GM10266 (cell line): Measurements from ENCODE around the gene EXOC8.

ENCODE experiments used
- DNase-seq: peaks from one replicate; pipeline ENCODE4 v3.0.0; 2012; ENCODE audit errors: extremely low spot score
- TF ChIP-seq, protein P1 (sequence below): IDR thresholded peaks from 2 replicates; pipeline ENCODE4 v1.5.1; 2012; ENCODE audit warnings: mild to moderate bottlenecking, low read depth; ENCODE audit not compliant: control insufficient read depth, insufficient read depth; ENCODE audit errors: missing control alignments

The EXOC8 gene

GRCh38 chr1:231335663-231336602 lies 1.7 kb downstream of the EXOC8 start:
- TF ChIP-seq, protein P1, sequence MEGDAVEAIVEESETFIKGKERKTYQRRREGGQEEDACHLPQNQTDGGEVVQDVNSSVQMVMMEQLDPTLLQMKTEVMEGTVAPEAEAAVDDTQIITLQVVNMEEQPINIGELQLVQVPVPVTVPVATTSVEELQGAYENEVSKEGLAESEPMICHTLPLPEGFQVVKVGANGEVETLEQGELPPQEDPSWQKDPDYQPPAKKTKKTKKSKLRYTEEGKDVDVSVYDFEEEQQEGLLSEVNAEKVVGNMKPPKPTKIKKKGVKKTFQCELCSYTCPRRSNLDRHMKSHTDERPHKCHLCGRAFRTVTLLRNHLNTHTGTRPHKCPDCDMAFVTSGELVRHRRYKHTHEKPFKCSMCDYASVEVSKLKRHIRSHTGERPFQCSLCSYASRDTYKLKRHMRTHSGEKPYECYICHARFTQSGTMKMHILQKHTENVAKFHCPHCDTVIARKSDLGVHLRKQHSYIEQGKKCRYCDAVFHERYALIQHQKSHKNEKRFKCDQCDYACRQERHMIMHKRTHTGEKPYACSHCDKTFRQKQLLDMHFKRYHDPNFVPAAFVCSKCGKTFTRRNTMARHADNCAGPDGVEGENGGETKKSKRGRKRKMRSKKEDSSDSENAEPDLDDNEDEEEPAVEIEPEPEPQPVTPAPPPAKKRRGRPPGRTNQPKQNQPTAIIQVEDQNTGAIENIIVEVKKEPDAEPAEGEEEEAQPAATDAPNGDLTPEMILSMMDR, result no peak
- no peak for DNase-seq

- DNase-seq, result no peak
- TF ChIP-seq, protein P1, result no peak
Observed at GRCh38 chr1:231334952-231335351, 2.7 kb downstream of the EXOC8 start.

DNA sequence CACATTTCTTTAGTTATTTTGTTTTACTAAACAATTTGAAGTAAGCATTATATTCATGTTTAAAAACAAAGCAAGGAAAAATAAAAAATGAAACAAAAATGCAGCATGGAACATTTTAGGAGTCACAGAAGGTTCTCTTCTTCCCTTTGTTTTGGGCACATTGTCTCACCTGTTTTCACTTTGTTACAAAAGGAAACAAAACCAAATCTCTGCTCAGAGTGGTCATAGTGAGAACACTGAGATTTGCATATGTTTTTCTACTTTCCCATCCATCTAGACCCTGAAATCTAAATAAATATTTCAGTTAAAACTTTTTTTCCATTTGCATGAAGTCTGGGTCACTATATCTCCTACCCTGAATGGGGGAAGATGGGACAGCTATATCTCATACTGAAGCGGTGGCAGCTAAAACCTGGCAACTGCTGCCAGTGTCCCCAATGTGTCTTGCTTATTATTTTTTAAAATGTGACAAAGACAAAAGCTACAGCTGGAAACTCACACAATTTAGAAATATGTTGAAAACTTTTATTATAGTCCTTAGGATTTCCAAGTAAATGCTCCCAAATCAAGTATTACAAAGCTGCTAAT lies 3.5 kb downstream of the EXOC8 start:
- TF ChIP-seq, protein P1, result no peak
- no peak for DNase-seq

DNA sequence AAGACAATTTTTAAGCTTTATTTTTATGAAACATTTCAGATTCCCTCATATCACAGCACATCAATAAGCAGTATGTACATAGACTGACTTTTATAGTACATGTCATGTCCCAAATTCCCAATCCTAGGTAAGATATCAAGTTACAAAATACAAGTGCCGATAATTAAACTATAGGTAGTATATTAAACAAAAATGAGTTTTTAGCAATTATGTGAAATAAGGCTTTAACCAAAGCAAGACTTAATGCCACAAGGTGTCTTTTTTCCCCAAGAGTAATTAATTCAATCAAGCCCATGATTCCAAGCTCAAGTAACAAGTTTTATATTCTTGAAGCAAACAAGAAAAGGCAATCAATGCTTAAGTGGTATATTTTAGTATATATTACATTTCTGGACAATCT lies 4.9 kb downstream of the EXOC8 start:
- TF ChIP-seq, protein P1, result no peak
- DNase-seq, result no peak

- TF ChIP-seq, protein P1, result no peak
Observed at GRCh38 chr1:231329483-231329882, 8.2 kb downstream of the EXOC8 start.

GRCh38 chr1:231327617-231328016 lies 10.0 kb downstream of the EXOC8 start:
- no peak for DNase-seq
- TF ChIP-seq, protein P1, result no peak

More at GRCh38 chr1:231329483-231329882, 8.2 kb downstream of the EXOC8 start:
- DNase-seq, result no peak

- TF ChIP-seq, protein P1, result no peak
- no peak for DNase-seq
Observed at GRCh38 chr1:231326248-231326647, 11.4 kb downstream of the EXOC8 start.
